GM19463 (cell line): ENCODE results near the gene RIPOR3.
"Not testable (repeated sequence)": the region's sequence is repeated elsewhere in the genome, so short reads cannot be mapped to it uniquely, and the experiment has no call there.

Source experiments
- ATAC-seq: cut with Tn5 transposase; IDR thresholded peaks from one replicate; pipeline ENCODE4 v1.9.1; 2021; ENCODE audit warnings: mild to moderate bottlenecking, moderate library complexity; ENCODE audit not compliant: unreplicated experiment

RIPOR3 gene

GRCh38 chr20:50704514-50704913 lies 13.2 kb upstream of the RIPOR3 start:
- no peak for ATAC-seq

DNA sequence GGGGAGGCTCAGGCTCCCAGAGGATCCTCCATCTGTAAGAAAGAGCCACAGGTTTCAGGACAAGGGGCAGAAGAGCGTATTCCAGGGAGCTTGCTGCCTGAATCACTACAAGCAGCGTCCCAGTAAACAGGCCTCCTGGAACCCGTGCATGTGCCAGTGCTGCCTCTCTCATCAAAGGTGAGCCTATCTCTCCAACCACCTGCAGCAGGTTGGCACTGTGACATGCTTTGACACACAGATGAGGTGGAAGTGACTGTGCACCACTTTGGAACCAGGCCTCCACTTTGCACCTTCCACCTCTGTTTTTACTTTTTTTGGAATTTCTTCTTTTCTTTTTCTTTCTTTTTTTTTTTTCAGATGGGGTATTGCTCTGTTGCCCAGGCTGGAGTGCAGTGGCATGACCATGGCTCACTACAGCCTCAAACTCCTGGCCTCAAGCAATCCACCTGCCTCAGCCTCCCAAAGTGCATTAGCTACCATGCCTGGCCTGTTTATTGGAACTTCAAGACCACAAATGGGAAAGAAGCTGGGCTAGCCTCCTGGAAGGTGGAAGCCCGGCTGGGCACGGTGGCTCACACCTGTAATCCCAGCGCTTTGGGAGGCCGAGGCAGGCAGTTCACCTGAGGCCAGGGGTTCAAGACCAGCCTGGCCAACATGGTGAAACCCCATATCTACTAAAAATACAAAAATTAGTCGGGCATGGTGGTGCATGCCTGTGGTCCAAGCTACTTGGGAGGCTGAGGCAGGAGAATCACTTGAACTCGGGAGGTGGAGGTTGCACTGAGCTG lies 12.5 kb upstream of the RIPOR3 start:
- ATAC-seq = not testable (repeated sequence)

GRCh38 chr20:50701041-50701963 lies 10.0 kb upstream of the RIPOR3 start:
- ATAC-seq = no peak

- ATAC-seq = no peak
Measured at GRCh38 chr20:50699688-50700087, 8.3 kb upstream of the RIPOR3 start.

GRCh38 chr20:50698255-50698654 lies 6.9 kb upstream of the RIPOR3 start:
- not testable (repeated sequence) for ATAC-seq

DNA sequence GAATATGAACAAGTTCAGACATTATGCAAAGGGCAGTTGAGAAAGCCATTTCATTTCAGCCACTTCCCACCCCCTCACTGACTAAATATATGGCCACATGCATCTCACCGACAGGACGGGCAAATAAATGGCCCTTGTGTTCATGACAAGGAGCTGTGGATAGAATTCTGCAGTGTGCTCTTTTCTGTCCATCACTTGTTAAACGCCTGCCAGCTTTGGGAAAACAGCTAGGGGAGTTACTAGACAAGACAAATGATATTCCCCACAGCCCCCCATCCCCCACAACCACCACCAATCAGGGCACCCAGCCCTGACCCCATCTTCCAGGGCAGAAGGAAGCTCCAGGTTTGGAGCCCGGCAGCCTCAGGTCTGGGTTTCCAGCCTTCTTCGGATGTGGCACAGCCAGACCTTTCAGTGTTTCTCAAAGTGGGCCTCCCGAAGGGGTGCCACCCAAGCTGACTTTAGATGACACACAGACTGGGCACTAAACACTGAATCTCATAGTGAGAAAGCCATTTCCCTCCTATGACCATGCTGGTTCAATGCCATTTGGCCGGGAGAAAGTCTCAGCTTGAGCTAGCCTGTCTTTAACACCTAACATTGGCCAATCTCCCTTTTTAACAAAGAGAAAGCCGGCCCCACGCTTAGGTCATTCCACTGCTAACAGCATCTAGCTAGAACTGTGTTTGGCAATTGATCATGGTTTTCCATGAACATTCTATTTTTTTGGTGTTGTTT lies 4.0 kb upstream of the RIPOR3 start:
- no peak for ATAC-seq

GRCh38 chr20:50694379-50695134 lies 3.2 kb upstream of the RIPOR3 start:
- ATAC-seq = no peak

DNA sequence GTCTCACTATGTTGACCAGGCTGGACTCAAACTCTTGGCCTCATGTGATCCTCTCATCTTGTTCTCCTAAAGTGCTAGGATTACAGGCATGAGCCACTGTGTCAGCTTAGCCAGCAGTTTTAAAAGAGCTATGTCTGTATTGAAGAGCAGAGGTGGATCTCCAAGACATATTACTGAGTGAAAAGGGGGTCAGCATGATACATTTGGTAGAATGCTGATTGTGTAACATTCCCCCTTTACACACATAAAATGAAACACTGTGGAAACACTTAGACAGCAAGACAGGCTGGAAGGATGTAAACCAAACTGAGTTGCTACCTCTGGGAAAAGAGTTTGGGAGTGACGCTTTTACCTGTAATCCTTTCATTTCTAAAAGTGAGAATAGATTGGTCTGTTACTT lies 1.7 kb upstream of the RIPOR3 start:
- no peak for ATAC-seq

DNA sequence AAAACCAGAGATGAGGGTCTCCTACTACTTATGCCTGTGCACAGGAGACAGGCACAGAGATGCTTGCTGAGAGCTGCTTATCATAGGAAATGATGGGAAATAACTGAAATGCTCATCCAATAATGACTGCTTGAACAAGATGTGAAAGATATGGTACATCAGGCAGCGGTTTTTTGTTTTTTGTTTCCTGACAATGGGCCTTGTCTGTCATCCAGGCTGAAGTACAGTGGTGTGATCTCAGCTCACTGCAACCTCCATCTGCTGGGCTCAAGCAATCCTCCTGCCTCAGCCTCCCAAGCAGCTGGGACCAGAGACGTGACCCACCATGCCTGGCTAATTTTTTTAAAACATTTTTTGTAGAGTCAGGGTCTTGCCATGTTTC lies 1.2 kb upstream of the RIPOR3 start:
- ATAC-seq = no peak

- ATAC-seq = no peak
Measured at GRCh38 chr20:50691573-50692551, 520 bp upstream of the RIPOR3 start.

DNA sequence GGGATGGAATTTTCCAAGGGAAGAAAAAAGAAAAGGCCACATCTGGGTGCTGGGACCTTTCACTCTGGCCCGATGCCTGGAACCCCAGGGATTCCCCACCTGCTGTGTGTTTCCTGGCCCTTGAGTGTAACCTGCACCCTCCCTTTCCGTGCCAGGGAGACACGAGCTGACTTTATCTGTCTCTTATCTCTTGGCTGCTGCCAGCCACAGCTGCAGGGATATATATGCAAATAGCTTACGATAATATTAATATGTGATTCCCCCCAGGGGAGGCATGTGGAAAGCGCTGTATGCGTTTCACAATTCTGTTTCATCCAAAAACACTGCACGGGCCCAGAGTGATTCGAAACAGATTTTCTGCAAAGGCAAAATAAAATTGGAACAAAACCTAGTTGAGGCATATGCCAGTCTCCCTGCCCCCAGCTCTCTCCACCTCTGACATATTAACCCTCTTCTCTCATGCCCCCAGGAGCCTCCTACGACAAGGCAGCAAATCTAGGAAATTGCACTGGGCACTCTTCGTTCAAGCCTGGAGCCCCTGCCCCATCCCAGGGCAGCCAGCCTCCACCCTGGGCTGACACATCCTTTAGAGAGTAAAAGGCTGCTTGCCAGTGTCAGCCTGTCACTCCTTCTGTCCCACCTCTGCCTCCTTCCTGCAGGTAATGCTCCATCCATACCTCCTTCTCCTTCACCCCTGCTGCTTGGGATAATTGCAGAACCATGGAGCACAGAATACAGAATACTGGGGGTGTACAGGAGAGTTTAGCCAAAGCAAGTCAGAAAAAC lies 1.3 kb downstream of the RIPOR3 start:
- no peak for ATAC-seq

GRCh38 chr20:50688256-50688975 lies 2.9 kb downstream of the RIPOR3 start:
- no peak for ATAC-seq

- no peak for ATAC-seq
Measured at GRCh38 chr20:50686821-50687220, 4.5 kb downstream of the RIPOR3 start.

DNA sequence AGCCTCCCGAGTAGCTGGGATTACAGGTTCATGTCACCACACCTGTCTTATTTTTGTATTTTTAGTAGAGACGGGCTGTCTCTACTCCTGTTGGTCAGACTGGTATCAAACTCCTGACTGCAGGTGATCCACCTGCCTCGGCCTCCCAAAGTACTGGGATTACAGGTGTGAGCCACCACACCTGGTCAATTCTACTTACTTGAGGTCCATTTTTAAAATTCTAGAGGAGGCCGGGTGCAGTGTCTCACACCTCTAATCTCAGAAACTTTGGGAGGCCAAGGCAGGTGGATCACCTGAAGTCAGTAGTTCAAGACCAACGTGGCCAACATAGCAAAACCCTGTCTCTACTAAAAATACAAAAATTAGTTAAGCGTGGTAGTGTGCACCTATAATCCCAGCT lies 7.8 kb downstream of the RIPOR3 start:
- no peak for ATAC-seq

DNA sequence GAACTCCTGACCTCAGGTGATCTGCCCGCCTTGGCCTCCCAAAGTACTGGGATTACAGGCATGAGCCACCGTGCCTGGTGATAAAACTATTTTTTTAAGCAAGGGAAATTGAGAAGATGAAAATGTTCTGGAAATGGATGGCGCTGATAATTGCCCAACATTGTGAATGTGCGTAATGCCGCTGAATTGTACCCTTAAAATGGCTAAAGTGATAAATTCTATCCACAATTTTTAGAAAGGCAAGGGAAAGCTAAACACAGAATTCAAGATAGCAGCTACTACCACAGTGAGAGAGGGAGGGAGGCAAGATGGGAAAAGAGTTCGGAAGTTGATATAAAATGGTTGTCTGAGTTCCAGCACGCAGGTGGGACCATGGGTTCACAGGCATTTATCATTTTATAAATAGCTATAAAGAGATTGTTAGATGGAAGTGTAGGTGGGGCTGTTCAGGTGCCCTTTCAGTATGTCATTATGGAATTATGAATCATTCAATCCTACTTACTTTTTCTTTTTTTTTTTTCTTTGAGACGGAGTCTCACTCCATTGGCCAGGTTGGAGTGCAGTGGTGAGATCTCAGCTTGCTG lies 8.3 kb downstream of the RIPOR3 start:
- no peak for ATAC-seq

DNA sequence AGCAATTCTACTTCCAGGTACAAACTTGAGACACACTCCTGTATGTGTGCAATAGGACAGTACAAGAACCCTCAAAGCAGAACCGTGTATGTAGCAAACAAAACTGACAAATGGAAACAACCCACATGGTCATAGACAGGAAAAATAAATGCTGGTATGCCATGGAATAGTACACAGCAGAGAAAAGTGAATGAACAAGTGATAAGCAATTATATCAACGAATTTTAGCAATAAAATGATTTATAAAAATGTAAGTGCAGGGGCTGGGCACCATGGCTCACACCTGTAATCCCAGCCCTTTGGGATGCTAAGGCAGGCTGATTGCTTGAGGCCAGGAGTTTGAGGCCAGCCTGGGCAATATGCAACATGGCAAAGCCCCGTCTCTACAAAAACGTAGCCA lies 9.3 kb downstream of the RIPOR3 start:
- ATAC-seq = no peak

DNA sequence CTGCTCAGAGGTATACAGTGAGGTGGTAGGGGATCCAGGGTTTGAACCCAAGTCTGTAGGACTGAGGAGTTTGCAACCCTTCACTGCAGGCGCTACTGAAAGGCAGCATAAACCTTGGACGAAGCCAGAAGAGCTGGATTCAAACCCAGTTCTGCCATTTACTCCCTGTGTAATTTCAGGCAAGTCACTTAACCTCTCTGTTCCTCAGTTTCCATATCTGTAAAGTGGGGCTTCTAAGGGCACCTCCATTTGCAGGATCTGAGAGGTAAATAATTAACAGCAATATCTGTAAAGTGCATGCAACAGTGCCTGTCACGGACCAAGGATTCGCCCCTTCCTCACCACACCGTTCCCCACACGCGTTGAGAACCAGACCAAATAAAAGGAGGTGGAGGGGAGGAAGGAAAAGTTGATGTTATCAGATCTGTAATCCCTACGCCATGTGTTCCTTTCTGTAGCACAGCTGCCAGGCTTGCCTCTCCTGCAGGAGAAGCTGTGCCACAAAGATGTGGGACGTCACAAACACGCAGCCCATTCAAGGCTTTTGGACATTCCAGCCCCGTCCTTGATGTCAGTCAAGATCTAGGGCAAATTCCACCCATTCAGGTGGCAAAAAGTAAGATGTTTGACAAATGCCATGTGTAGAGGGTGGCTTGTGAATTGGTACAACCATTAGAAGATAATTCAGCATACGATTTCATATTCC lies 9.8 kb downstream of the RIPOR3 start:
- no peak for ATAC-seq
